ENCODE measurements around the gene JARID2. TPM values are rescaled to one million over a fixed set of nuclear protein-coding genes. Genes with fewer than 3 reads are reported as not detected.

Gene JARID2
- total RNA-seq, 2 donors from 2014 or later = 9.1 to 10.7 TPM

DNA sequence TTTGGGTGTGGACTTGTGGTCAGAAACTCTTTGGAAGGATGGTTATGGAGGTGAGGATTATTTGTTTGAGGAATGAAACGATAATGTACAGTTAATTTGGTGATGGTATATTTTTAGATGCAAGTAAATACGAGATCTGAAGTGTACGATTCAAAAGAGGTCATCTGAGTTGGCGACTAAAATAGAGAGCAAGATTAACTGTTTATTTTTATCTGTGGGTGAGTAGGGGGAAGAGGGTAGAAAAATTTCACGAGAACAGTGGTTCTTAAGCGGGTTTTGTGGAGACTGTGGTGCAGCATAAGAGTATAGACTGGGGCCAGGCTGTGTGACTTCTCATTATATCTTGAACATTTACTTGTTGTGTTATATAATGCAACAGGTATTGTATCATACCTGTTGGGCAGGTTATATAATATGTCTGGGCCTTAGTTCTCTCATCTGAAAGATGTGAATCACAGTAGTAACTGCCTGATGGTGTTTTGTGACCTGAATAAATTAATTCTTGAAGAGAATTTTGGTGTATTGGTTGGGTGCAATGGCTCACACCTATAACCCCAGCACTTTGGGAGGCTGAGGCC, 171.2 kb downstream of the JARID2 start:
- TF ChIP-seq, protein P1, sequence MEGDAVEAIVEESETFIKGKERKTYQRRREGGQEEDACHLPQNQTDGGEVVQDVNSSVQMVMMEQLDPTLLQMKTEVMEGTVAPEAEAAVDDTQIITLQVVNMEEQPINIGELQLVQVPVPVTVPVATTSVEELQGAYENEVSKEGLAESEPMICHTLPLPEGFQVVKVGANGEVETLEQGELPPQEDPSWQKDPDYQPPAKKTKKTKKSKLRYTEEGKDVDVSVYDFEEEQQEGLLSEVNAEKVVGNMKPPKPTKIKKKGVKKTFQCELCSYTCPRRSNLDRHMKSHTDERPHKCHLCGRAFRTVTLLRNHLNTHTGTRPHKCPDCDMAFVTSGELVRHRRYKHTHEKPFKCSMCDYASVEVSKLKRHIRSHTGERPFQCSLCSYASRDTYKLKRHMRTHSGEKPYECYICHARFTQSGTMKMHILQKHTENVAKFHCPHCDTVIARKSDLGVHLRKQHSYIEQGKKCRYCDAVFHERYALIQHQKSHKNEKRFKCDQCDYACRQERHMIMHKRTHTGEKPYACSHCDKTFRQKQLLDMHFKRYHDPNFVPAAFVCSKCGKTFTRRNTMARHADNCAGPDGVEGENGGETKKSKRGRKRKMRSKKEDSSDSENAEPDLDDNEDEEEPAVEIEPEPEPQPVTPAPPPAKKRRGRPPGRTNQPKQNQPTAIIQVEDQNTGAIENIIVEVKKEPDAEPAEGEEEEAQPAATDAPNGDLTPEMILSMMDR (IDR thresholded peaks at IDR 0.05) = no peak
- DNase-seq = no peak
- H3K27ac ChIP-seq = no peak overlapping the region
- H3K4me1 ChIP-seq = no peaks in the 10 kb centered on the region
- H3K4me3 ChIP-seq = no peak overlapping the region
- H3K9ac ChIP-seq (ENCODE audit: low read depth in 2 of 2, low read length in 2 of 2) = no peak overlapping the region
- intact Hi-C loops (cut with DNase I) = no loop called here
- H3K27me3 ChIP-seq = no peaks in the 10 kb centered on the region
- no peaks in the 10 kb centered on the region for H3K36me3 ChIP-seq
- no peaks in the 10 kb centered on the region for H3K9me3 ChIP-seq

DNA sequence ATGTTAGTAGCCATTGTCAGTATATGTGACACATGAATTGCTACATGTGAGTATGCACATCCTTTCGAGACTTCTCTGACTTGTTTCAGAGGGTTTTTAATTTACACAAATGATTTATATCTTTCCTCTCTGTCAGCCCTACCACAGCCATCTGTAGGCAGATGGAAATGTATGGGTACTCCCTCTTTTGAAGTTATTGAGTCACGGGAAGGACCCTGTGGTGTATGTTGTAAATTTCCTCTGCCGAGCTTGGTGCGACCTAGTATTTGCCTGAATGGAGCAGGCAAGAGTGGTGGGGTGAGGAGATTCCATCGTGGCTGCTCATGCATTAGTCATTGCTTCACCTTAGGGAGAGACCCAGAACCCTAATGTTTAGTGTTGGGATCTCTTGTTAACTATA, 171.9 kb downstream of the JARID2 start:
- H3K9ac ChIP-seq (ENCODE audit: low read depth in 2 of 2, low read length in 2 of 2) = no peak overlapping the region
- no peaks in the 10 kb centered on the region for H3K36me3 ChIP-seq
- H3K4me1 ChIP-seq = no peaks in the 10 kb centered on the region
- no peaks in the 10 kb centered on the region for H3K9me3 ChIP-seq
- TF ChIP-seq, protein P1 (IDR thresholded peaks at IDR 0.05) = no peak
- no peak overlapping the region for H3K4me3 ChIP-seq
- no peak for DNase-seq
- intact Hi-C loops (cut with DNase I) = no loop called here
- H3K27me3 ChIP-seq = no peaks in the 10 kb centered on the region
- no peak overlapping the region for H3K27ac ChIP-seq

DNA sequence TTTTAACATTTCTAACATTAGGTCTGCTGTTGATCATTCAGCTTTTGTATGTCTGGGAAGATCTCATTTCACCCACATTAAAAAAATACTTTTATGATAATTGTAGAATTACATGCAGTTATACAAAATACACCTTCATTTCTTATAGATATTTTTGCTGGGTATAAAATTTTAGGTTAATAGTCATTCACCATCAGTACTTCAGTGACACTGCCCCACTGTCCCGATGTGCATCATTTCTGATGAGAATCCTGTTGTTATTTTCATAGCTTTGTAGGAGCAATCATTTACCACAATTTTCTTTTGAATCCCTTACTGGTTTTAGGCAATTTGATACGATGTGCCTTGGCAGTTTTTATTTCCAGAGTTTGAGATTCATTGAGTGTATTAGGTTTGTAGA, 173.6 kb downstream of the JARID2 start:
- Histone ChIP-seq H3K4me1 (no peaks in the 10 kb centered on the region), H3K4me3 (no peak overlapping the region), H3K27me3 (no peaks in the 10 kb centered on the region), H3K27ac (no peak overlapping the region), H3K9me3 (no peaks in the 10 kb centered on the region), H3K9ac (ENCODE audit: low read depth in 2 of 2, low read length in 2 of 2) (no peak overlapping the region), H3K36me3 (no peaks in the 10 kb centered on the region)
- no peak for DNase-seq
- TF ChIP-seq, protein P1 (IDR thresholded peaks at IDR 0.05) = no peak
- intact Hi-C loops (cut with DNase I) = no loop called here

DNA sequence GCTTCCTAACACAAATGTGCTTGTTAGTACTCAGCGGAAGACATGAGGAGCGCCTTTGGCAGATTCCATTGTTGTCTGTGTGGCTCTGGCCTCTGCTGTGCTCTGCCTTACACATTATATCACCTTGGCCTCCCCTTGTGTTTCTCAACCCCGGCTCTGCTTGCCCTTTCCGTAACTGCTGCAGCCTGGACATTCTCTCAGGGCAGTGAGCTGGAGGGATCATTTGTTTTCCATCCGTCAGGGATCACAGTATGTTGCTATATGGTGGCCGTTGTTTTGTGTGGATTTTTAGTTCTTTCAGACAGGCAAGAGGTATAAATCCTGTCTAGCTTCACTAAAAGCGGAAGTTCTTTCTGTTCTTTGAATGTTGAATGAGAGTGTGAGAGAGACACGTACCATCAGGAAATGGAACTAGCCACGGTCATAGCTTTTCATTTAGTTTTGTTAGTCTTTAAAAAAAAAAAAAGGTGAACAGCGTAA, 175.1 kb downstream of the JARID2 start:
- no peaks in the 10 kb centered on the region for H3K36me3 ChIP-seq
- H3K9me3 ChIP-seq = no peaks in the 10 kb centered on the region
- intact Hi-C loops (cut with DNase I) = no loop called here
- no peak overlapping the region for H3K4me3 ChIP-seq
- H3K27me3 ChIP-seq = no peaks in the 10 kb centered on the region
- H3K27ac ChIP-seq = no peak overlapping the region
- no peak for DNase-seq
- no peaks in the 10 kb centered on the region for H3K4me1 ChIP-seq
- no peak overlapping the region for H3K9ac ChIP-seq (ENCODE audit: low read depth in 2 of 2, low read length in 2 of 2)
- TF ChIP-seq, protein P1 (IDR thresholded peaks at IDR 0.05) = no peak

DNA sequence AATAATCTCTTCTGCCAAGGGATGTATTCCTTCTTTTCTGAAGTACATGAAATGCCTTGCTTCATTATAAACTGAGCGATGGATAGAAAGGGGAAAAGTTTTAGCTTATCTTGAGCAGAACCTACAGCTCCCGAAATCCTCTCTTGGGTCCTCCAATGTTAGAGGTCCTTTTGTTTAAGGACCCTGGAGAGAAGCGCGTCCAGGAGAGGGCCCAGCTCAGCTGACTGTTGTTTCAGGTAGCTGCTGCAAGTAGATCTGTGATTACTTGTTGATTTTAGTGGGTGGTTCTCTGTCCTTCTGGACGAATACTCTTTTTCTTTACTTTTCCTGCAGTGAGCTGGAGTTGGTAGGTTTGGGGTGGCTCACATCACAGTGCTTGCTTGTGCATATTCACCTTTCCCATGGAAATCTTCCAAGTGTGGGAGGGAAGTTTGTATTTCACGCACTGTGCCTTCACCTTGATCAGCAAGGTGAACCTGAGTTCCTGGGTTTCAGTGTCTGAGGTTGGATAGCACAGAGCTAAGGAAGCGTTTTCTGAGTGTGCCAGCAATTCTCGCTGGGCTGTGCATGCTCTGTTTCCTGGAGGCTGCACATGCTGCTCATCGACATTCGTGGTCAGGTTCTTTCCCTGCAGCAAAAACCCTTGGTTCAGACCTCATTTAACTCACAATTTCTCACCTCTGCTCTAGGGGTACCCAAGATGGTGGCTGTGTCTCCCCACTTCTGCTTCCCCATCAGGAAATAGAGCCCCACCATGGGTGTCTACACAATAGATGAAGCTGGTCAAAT, 176.3 kb downstream of the JARID2 start:
- H3K9me3 ChIP-seq = no peaks in the 10 kb centered on the region
- TF ChIP-seq, protein P1 (IDR thresholded peaks at IDR 0.05) = no peak
- H3K9ac ChIP-seq (ENCODE audit: low read depth in 2 of 2, low read length in 2 of 2) = no peak overlapping the region
- no peaks in the 10 kb centered on the region for H3K27me3 ChIP-seq
- DNase-seq = no peak
- intact Hi-C loops (cut with DNase I) = no loop called here
- no peak overlapping the region for H3K27ac ChIP-seq
- no peaks in the 10 kb centered on the region for H3K36me3 ChIP-seq
- no peaks in the 10 kb centered on the region for H3K4me1 ChIP-seq
- H3K4me3 ChIP-seq = no peak overlapping the region

All from colonic mucosa (tissue), 4 donors.